ENCODE measurements around the gene OAF.

- TF ChIP-seq CTCF (IDR thresholded peaks at IDR 0.05; ENCODE audit: insufficient read depth, low read depth, low read length) (no peak), EZH2 (IDR thresholded peaks at IDR 0.05; ENCODE audit: insufficient read depth, low read length) (no peak)
Observed at GRCh38 chr11:120174866-120175265, 36.0 kb upstream of the OAF start.

All from astrocyte (in vitro differentiated cells and primary cell).